Fibroblast of lung (primary cell): ENCODE results near the gene NQO1. TPM values are rescaled to one million over a fixed set of nuclear protein-coding genes. Genes with fewer than 3 reads are reported as not detected.
A peak's percentile ranks its signal among the peaks of the same experiment; 100 is the strongest.

ENCODE experiments used
- DNase-seq, 2 donors: peaks; one replicate each; pipeline versions ENCODE4 v3.0.0 to v3.0.0-alpha.2; 2010; ENCODE audit warnings: low read depth in 2 of 2
- H2AFZ ChIP-seq: 2 replicates; pipeline ENCODE4 v1.5.1; 2012; ENCODE audit warnings: low read length, control low read depth, inconsistent platforms
- H3K27ac ChIP-seq: 2 replicates; pipeline ENCODE4 v1.5.1; 2011; ENCODE audit warnings: low read length, control low read depth; ENCODE audit not compliant: insufficient read depth
- H3K27me3 ChIP-seq: 2 replicates; pipeline ENCODE4 v1.5.1; 2011; ENCODE audit warnings: mild to moderate bottlenecking, low read length; ENCODE audit not compliant: control insufficient read depth, insufficient read depth
- H3K36me3 ChIP-seq: 2 replicates; pipeline ENCODE4 v1.5.1; 2011; ENCODE audit warnings: low read length; ENCODE audit not compliant: control insufficient read depth, insufficient read depth
- H3K4me1 ChIP-seq: 2 replicates; pipeline ENCODE4 v1.5.1; 2011; ENCODE audit warnings: low read length; ENCODE audit not compliant: control insufficient read depth, insufficient read depth; ENCODE audit errors: extremely low read depth
- H3K4me2 ChIP-seq: 2 replicates; pipeline ENCODE4 v1.5.1; 2011; ENCODE audit warnings: low read length, control low read depth; ENCODE audit not compliant: insufficient read depth; ENCODE audit errors: extremely low read depth
- H3K4me3 ChIP-seq, 4 experiments: fragments of 200-600 bp in 1 of 4; sonication (generic) in 1 of 4; replicated peaks in 1 of 4; 2 replicates each; pipeline ENCODE4 v1.5.1; 2011 to 2016; ENCODE audit warnings: low read length in 4 of 4, low read depth in 3 of 4, mild to moderate bottlenecking in 3 of 4, control low read depth in 2 of 4, inconsistent platforms in 1 of 4, mixed read lengths in 1 of 4; ENCODE audit not compliant: insufficient read depth in 1 of 4; ENCODE audit errors: control extremely low read depth in 1 of 4
- H3K79me2 ChIP-seq: 2 replicates; pipeline ENCODE4 v1.5.1; 2012; ENCODE audit warnings: mild to moderate bottlenecking, low read length, inconsistent platforms; ENCODE audit not compliant: control insufficient read depth, insufficient read depth
- H3K9ac ChIP-seq: 2 replicates; pipeline ENCODE4 v1.5.1; 2011; ENCODE audit warnings: mild to moderate bottlenecking, low read length, control low read depth; ENCODE audit not compliant: insufficient read depth
- H3K9me3 ChIP-seq: 2 replicates; pipeline ENCODE4 v1.5.1; 2012; ENCODE audit warnings: low read depth, low read length; ENCODE audit not compliant: control insufficient read depth, insufficient read depth
- H4K20me1 ChIP-seq: 2 replicates; pipeline ENCODE4 v1.5.1; 2011; ENCODE audit warnings: low read length; ENCODE audit not compliant: control insufficient read depth, insufficient read depth; ENCODE audit errors: extremely low read depth
- EZH2 ChIP-seq: IDR thresholded peaks from 2 replicates; pipeline ENCODE4 v1.5.1; 2012; ENCODE audit warnings: low read length, control low read depth, mild to moderate bottlenecking; ENCODE audit errors: missing control alignments
- polyA plus RNA-seq, 2 donors: library from polyadenylated mRNA; depleted of rRNA in 1 of 2; stranded (reverse) in 1 of 2; unstranded in 1 of 2; fragments of >200 nt; gene quantifications; 2 replicates each; pipeline ENCODE4 v1.2.1, GENCODE V29; 2011 to 2012; ENCODE audit warnings: missing spikeins in 1 of 2
- total RNA-seq: library from RNA; depleted of rRNA; stranded (reverse); fragments of >200 nt; gene quantifications from 2 replicates; pipeline ENCODE4 v1.2.1, GENCODE V29; 2014
- TF ChIP-seq, protein P1 (sequence below), 2 donors: IDR thresholded peaks in 1 of 2; conservative IDR thresholded peaks in 1 of 2; 1 replicate in 1 of 2; 2 replicates in 1 of 2; pipeline ENCODE4 v1.5.1; 2011 to 2012; ENCODE audit warnings: low read length in 2 of 2, control low read depth in 1 of 2, inconsistent platforms in 1 of 2, low read depth in 1 of 2, mild to moderate bottlenecking in 1 of 2

The NQO1 gene
- total and polyA plus RNA-seq, 2 donors (not counting 1 experiment from before 2014, with no cell fraction given): 583 to 779 TPM

DNA sequence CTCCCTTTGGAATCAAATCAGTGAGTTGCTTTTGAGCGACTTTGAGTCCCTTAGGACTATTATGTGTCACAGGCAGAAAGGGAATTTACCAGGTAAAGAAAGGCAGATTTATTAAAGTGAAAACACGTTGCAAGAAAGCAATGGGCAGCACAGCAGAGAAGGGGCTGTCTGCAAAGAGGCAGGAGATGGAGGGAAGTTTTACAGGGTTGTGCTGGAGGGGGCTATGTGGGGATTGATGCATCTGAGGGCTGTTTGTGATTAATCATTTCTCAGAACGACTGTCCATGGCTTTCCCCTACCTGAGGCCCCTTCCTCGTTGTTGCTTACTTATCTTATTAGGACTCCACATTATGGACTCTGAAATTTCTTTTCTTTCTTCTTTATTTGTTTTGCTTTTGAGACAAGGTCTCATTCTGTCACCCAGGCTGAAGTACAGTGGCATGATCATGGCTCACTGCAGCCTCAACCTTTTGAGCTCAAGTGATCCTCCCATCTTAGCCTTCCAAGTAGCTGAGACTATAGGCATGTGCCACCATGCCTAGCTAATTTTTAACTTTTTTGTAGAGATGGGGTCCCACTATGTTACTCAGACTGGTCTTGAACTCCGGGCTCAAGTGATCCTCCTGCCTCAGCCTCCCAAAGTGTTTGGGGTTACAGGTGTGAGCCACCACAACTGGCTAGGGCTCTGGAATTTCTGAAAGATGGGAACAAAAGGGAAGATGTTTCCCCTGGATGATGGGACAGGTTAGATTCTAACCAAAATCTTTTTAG, 41.3 kb upstream of the NQO1 start:
- H3K27me3 ChIP-seq: no peaks in the 10 kb centered on the region
- H4K20me1 ChIP-seq: no peaks in the 10 kb centered on the region
- no peaks in the 10 kb centered on the region for H3K4me1 ChIP-seq
- H3K9ac ChIP-seq: no peak overlapping the region
- no peak for DNase-seq
- H3K36me3 ChIP-seq: no peaks in the 10 kb centered on the region
- peaks cover 7% of the 10 kb centered on the region for H3K79me2 ChIP-seq
- H2AFZ ChIP-seq: no peak overlapping the region
- no peaks in the 10 kb centered on the region for H3K9me3 ChIP-seq
- H3K27ac ChIP-seq: no peak overlapping the region
- H3K4me3 ChIP-seq: no peak overlapping the region
- H3K4me2 ChIP-seq: no peak overlapping the region
- TF ChIP-seq EZH2: no peak
- TF ChIP-seq, protein P1, sequence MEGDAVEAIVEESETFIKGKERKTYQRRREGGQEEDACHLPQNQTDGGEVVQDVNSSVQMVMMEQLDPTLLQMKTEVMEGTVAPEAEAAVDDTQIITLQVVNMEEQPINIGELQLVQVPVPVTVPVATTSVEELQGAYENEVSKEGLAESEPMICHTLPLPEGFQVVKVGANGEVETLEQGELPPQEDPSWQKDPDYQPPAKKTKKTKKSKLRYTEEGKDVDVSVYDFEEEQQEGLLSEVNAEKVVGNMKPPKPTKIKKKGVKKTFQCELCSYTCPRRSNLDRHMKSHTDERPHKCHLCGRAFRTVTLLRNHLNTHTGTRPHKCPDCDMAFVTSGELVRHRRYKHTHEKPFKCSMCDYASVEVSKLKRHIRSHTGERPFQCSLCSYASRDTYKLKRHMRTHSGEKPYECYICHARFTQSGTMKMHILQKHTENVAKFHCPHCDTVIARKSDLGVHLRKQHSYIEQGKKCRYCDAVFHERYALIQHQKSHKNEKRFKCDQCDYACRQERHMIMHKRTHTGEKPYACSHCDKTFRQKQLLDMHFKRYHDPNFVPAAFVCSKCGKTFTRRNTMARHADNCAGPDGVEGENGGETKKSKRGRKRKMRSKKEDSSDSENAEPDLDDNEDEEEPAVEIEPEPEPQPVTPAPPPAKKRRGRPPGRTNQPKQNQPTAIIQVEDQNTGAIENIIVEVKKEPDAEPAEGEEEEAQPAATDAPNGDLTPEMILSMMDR (conservative IDR thresholded peaks at IDR 0.05 in 1 of 2, IDR thresholded peaks at IDR 0.05 in 1 of 2; ENCODE audit: low read depth in 1 of 2, low read length in 2 of 2): no peak

DNA sequence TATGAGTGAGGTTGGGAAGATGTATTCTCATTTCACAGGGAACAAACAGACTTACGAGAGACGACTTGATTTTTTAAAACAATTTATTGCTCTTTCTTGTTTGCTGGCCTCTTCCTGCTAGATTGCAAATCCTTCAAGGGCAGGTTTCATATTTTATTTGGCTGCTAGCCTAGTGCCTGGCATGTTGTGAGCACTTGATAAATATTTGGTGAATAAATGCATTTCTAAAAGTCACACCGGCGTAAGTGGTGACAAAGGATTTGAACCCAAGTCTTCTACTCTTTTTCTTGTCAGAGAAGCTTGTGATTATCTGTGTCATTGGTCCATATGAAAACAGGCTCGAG, 37.2 kb upstream of the NQO1 start:
- no peak overlapping the region for H3K27ac ChIP-seq

GRCh38 chr16:69762814-69763598, 36.6 kb upstream of the NQO1 start:
- TF ChIP-seq, protein P1 (conservative IDR thresholded peaks at IDR 0.05 in 1 of 2, IDR thresholded peaks at IDR 0.05 in 1 of 2; ENCODE audit: low read depth in 1 of 2, low read length in 2 of 2): no peak
- no peak for TF ChIP-seq EZH2
- H3K4me2 ChIP-seq: peak overlapping the region; percentile 88
- peaks cover 7% of the 10 kb centered on the region for H3K79me2 ChIP-seq

More for the DNA sequence above, 37.2 kb upstream of the NQO1 start:
- Histone ChIP-seq H3K27me3 (no peaks in the 10 kb centered on the region), H4K20me1 (no peaks in the 10 kb centered on the region), H2AFZ (no peak overlapping the region), H3K9ac (no peak overlapping the region), H3K9me3 (no peaks in the 10 kb centered on the region), H3K4me2 (peak overlapping the region; percentile 88), H3K79me2 (peaks cover 7% of the 10 kb centered on the region), H3K36me3 (no peaks in the 10 kb centered on the region), H3K4me3 (peak overlapping the region; percentile 71 to 95 (median 94)), H3K4me1 (peaks cover 2% of the 10 kb centered on the region)
- DNase-seq: no peak
- TF ChIP-seq EZH2: no peak
- TF ChIP-seq, protein P1 (conservative IDR thresholded peaks at IDR 0.05 in 1 of 2, IDR thresholded peaks at IDR 0.05 in 1 of 2; ENCODE audit: low read depth in 1 of 2, low read length in 2 of 2): no peak

More at GRCh38 chr16:69762814-69763598, 36.6 kb upstream of the NQO1 start:
- Histone ChIP-seq H3K4me3 (peak overlapping the region; percentile 71 to 95 (median 94)), H2AFZ (peak overlapping the region; percentile 88), H3K27me3 (no peaks in the 10 kb centered on the region), H3K9ac (peak overlapping the region; percentile 82), H3K27ac (peak overlapping the region; percentile 80), H4K20me1 (no peaks in the 10 kb centered on the region), H3K36me3 (no peaks in the 10 kb centered on the region), H3K9me3 (no peaks in the 10 kb centered on the region), H3K4me1 (peaks cover 2% of the 10 kb centered on the region)
- peak; percentile 40 to 47 for DNase-seq
